ENCODE data around the gene GRPR.
"Not testable (repeated sequence)": the region's sequence is repeated elsewhere in the genome, so short reads cannot be mapped to it uniquely, and the experiment has no call there.

DNA sequence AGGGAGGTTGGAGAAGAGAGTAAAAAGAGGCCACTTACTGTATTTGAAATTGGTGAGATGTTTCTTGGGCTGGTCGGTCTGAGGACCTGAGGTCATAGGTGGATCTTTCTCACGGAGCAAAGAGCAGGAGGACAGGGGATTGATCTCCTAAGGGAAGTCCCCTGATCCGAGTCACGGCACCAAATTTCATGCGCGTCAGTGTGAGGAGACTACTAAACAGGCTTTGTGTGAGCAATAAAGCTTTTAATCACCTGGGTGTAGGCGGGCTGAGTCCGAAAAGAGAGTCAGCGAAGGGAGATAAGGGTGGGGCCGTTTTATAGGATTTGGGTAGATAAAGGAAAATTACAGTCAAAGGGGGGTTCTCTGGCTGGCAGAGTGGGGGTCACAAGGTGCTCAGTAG lies 60.5 kb downstream of the GRPR start:
- TF ChIP-seq, protein P1, sequence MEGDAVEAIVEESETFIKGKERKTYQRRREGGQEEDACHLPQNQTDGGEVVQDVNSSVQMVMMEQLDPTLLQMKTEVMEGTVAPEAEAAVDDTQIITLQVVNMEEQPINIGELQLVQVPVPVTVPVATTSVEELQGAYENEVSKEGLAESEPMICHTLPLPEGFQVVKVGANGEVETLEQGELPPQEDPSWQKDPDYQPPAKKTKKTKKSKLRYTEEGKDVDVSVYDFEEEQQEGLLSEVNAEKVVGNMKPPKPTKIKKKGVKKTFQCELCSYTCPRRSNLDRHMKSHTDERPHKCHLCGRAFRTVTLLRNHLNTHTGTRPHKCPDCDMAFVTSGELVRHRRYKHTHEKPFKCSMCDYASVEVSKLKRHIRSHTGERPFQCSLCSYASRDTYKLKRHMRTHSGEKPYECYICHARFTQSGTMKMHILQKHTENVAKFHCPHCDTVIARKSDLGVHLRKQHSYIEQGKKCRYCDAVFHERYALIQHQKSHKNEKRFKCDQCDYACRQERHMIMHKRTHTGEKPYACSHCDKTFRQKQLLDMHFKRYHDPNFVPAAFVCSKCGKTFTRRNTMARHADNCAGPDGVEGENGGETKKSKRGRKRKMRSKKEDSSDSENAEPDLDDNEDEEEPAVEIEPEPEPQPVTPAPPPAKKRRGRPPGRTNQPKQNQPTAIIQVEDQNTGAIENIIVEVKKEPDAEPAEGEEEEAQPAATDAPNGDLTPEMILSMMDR (IDR thresholded peaks at IDR 0.05), result not testable (repeated sequence)
- TF ChIP-seq POLR2A, EP300, POLR2AphosphoS5 (IDR thresholded peaks at IDR 0.05): not testable (repeated sequence)
